ENCODE data around the gene ATP2B2.

DNA sequence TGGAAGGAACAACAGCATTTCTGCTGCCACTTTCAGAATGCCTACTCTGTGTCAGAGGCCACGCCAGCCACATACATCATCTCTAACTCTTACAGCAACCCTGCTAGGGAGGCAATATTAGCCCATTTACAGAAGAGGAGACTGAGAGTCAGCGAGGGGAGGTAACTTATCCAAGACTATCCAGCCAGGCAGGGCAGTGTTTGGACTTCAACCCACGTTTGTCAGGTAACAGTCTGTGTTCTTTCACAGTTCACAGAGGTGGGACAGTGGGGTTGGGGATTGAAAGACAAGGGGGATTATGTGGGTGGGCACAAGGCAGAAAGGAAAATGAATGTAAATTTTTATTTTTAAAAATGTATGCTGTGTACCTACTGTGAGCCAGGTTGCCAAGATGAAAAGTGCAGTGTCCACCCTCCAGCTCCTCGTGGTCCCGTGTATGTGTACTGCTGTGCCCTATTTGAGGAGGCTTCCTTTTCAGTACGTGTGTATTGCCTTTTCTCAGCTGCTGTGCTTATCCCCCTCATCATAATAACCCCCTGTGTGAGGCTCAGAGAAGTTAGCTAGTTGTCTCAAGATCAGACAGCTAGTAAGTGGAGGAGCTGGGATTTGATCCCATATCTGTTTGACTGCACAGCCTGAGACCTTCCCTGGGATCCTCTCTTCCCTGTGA is 16.5 kb upstream of the ATP2B2 start:
- TF ChIP-seq, protein P1, sequence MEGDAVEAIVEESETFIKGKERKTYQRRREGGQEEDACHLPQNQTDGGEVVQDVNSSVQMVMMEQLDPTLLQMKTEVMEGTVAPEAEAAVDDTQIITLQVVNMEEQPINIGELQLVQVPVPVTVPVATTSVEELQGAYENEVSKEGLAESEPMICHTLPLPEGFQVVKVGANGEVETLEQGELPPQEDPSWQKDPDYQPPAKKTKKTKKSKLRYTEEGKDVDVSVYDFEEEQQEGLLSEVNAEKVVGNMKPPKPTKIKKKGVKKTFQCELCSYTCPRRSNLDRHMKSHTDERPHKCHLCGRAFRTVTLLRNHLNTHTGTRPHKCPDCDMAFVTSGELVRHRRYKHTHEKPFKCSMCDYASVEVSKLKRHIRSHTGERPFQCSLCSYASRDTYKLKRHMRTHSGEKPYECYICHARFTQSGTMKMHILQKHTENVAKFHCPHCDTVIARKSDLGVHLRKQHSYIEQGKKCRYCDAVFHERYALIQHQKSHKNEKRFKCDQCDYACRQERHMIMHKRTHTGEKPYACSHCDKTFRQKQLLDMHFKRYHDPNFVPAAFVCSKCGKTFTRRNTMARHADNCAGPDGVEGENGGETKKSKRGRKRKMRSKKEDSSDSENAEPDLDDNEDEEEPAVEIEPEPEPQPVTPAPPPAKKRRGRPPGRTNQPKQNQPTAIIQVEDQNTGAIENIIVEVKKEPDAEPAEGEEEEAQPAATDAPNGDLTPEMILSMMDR (IDR thresholded peaks at IDR 0.05), result no peak
- TF ChIP-seq POLR2A (IDR thresholded peaks at IDR 0.05), result no peak

Data from tibial nerve (tissue), 3 donors.